GM19328 (cell line): ENCODE measurements around the gene LEUTX.
"Not testable (repeated sequence)": the region's sequence is repeated elsewhere in the genome, so short reads cannot be mapped to it uniquely, and the experiment has no call there.

Source experiments
- ATAC-seq: cut with Tn5 transposase; IDR thresholded peaks from one replicate; pipeline ENCODE4 v1.9.1; 2021; ENCODE audit warnings: mild to moderate bottlenecking, moderate library complexity; ENCODE audit not compliant: unreplicated experiment

The LEUTX gene

GRCh38 chr19:39768786-39769185, 9.9 kb upstream of the LEUTX start:
- no peak for ATAC-seq

GRCh38 chr19:39780894-39781293, 2.2 kb downstream of the LEUTX start:
- no peak for ATAC-seq

GRCh38 chr19:39788244-39788643, 9.6 kb downstream of the LEUTX start:
- ATAC-seq: no peak

GRCh38 chr19:39792999-39793546, 14.4 kb downstream of the LEUTX start:
- ATAC-seq: no peak

DNA sequence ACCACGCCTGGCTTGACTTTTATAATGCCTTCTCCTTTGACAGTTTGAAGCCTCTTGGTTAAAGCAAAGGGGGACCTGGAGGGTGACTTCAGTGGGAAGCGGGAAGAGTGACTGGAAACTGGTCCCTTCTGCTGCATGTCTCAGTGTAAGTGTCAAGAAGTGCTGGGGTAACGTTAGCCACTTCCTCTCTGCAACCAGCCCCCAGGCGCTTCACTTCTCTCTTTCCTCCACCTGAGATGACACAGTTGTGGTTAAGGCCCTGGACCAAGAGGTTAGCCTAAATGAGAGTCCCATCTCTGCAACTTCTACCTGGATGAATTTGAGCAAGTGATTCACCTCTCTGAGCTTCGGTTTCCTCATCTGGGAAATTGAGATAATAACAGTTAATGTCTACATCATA, 16.3 kb downstream of the LEUTX start:
- ATAC-seq: no peak

DNA sequence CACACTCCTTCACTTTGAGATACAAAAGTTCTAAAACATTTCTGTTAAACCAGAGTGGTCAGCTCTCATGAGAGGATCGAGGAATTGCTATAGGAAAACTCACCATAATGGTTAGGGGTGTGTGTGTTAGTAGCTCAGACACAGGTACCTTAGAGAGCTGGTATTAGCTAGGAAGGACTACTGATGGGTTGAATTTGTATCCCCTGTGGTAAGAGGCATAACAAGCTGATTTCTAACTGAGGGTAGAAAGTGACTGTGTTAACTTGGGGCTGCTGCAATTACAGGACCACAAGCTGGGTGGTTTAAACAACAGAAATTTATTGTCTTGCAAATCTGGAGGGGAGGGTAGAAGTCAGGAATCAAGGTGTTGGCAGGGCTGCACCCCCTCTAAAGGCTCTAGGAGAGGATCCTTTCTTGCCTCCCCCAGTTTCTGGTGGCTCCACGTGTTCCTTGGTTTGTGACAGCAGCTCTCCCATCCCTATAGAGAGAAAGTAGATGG, 17.4 kb downstream of the LEUTX start:
- no peak for ATAC-seq

GRCh38 chr19:39797083-39797482, 18.4 kb downstream of the LEUTX start:
- ATAC-seq: no peak

GRCh38 chr19:39802958-39803357, 24.3 kb downstream of the LEUTX start:
- ATAC-seq: no peak

- no peak for ATAC-seq
These were observed 26.4 kb downstream of the LEUTX start for GRCh38 chr19:39805104-39805503.

- no peak for ATAC-seq
These were observed 29.3 kb downstream of the LEUTX start for GRCh38 chr19:39807846-39808364.

- ATAC-seq: not testable (repeated sequence)
These were observed 30.0 kb downstream of the LEUTX start for GRCh38 chr19:39808688-39809087.

DNA sequence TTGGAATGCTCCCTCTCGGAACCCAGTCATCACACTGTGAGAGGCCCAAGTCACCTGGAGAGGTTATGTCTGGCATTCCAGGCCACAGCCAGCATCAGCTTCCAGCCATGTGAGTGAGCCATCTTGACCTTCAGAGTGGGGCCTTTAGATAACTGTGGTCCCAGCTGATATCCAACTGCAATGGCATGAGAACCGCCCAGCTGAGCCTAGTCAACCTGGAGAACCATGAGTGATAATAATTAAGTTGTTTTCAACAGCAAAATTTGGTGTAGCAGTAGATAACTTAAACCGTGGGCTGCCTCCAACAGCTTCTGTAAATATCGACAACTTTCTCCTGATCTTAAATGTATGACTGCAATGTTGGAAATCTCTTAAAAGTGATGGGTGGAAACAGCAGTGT, 30.7 kb downstream of the LEUTX start:
- no peak for ATAC-seq

DNA sequence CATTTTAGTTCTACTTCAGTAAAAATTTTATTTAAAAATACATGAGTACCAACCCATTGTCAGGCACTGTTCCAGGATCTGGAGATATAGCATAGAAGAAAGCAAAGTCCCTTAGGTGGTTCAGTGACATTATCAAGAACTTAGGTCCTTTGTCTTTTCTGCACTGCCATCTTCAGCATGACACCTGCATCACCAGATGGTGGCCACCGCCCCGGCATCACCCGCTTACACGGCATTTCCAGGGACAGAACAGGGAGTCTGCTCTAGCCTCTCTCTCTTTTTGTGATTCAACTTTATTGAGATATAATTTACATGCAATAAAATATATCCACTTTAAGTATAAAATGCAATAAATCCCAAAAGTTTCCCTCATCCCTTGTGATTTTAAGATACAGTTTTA, 31.8 kb downstream of the LEUTX start:
- ATAC-seq: no peak

GRCh38 chr19:39811064-39811463, 32.4 kb downstream of the LEUTX start:
- ATAC-seq: no peak

GRCh38 chr19:39813264-39813993, 34.8 kb downstream of the LEUTX start:
- no peak for ATAC-seq

DNA sequence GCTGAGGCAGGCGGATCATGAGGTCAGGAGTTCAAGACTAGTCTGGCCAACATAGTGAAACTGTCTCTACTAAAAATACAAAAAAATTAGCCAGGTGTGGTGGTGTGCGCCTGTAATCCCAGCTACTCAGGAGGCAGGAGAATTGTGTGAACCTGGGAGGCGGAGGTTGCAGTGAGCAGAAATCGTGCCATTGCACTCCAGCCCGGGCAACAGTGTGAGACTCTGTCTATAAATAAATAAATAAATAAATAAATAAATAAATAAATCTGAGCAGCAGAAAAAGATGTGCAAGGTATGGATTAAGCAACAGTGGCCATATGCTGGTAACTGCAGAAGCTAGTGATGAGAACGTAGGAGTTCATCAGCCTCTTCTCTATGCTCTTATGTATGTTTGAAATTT, 35.5 kb downstream of the LEUTX start:
- not testable (repeated sequence) for ATAC-seq

DNA sequence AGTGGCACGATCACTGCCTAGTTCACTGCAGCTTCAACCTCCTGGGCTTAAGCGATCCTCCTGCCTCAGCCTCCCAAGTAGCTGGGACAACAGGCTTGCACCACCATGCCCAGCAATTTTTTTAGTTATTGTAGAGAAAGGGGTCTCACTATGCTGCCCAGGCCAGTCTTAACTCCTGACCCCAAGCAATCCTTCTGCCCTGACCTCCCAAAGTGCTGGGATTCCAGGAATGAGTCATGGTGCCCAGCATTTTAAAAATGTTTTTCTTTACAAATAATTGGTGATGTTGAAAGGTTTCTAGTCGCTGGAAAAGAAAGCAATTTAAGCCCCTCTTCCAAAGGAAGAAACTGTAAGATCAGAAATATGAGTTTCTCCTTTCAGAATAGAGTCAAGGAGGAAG, 35.9 kb downstream of the LEUTX start:
- no peak for ATAC-seq

DNA sequence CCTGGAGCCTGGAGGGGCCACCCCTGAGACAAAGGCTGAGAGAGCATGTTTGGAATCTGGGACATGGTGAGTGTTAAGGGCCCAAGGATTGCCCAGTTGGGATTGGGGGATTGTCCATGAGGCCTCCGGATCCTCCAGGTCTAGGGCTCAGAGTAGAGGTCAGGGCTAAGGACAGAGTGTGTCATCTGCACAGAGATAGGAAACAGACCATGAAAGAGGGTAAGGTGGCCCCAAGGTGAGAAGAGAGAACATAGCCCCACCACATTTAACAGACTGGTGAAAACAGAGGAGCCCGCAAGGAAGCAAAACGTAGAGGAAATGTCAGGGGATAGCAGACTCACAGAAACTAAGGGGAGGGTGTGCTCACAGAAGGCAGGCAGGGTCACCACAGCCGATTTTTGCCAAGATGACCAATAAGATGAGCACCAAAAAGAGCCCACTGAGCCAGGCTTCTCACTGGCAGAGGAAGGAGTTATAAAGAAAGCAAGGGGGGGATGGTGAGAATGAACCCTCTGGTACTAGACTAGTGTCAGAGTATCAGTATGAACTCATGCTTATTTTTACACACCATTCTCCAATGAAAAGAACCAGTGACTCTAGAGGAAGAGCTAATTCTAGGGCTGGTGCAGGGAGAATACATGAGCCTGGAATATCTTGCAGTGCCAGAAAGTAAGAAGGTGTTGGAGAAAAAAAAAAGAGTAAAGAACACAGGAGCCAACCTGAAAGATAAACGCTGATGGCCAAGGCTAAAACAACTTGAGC, 37.8 kb downstream of the LEUTX start:
- ATAC-seq: no peak

DNA sequence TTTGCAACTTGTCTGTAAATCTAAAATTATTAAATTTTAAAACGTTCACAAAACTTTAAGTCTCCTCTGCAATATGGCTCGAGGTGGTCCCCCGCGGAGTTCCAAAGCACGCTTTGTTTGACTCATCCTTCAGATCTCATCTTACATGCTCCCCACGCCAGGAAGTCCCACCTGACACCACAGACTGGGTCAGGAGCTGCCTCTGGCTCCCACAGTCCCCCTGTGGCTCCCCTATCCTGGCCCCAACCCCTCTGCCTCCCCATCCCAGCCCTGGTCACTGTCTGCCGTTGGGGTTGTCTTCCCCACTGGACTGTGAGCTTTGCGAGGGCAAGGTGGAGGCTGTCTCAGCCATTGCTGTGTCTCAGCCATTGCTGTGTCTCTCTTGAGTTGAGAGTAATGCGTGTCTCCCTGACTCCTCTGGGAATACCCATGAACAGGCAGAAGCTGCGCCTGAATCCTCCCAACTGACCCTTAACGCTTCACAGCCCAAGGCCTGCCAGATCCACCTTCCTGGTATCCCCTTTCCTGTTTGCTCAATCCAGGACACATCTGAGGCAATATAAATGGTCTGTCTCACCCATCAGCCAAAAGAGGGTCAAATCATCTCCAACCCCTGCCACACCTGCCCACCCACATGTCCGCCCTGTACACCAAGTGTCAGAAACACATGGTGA, 39.4 kb downstream of the LEUTX start:
- ATAC-seq: no peak

DNA sequence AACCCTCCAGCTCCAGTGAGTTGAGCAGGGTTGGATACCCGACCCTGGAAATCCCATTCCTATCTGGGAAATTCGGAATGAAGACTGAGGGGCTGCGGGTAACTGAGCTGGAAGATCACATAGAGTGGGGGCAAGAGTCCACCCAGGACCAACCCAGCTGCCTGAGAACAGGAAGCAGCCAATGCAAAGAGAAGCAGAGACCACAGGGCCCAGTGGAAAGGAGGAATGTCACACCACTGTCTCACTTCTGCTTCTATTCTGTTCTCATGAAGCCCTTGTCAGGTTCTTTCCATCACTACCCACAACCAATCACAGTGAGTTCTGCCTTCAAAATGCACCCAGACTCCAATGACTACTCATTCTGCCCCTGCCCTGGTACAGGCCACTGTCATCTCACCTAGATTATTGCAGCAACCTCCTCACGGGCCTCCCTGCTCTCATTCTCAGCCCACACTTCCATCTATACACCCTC, 40.0 kb downstream of the LEUTX start:
- no peak for ATAC-seq

GRCh38 chr19:39819786-39820185, 41.1 kb downstream of the LEUTX start:
- ATAC-seq: no peak
